K562 (cell line): ENCODE data around the gene FRMD4B. TPM values are rescaled to one million over a fixed set of nuclear protein-coding genes. Genes with fewer than 3 reads are reported as not detected.
A peak's percentile ranks its signal among the peaks of the same experiment; 100 is the strongest.

ENCODE experiments used
- ATAC-seq: fragments of 200-7000 bp; cut with Tn5 transposase; 3 replicates; pipeline ENCODE4 v1.9.1; 2020; ENCODE audit warnings: moderate library complexity
- BruUV-seq: library from RNA; stranded (reverse); fragments of 400-500 nt; replicated peaks from 2 replicates; lab custom pipeline; 2021; lab: Mats Ljungman, UMichigan
- CTCF ChIA-PET: fragments of 300-600 bp; formaldehyde crosslinking; extraction: SDS; loops from one replicate; lab custom pipeline; 2021; ENCODE audit warnings: low intra/inter-chr PET ratio; lab: Yijun Ruan, JAX
- POLR2A ChIA-PET: fragments of 300-600, 350-650 bp; sonication (Branson Sonifier 250); formaldehyde crosslinking; extraction: SDS; loops from one replicate; lab custom pipeline; 2021; ENCODE audit warnings: antibody characterized with exemption, inconsistent platforms; lab: Yijun Ruan, JAX
- DNase-seq, 4 experiments: peaks; one replicate each; pipeline versions ENCODE4 v3.0.0 to v3.0.0-alpha.2; 2011 to 2018; ENCODE audit warnings: low spot score in 3 of 4, mixed read lengths in 3 of 4; ENCODE audit errors: extremely low read depth in 1 of 4
- FAIRE-seq: peaks from 2 replicates; lab custom pipeline; 2011; peaks lifted over from hg19 to GRCh38; lab: Jason Lieb, UNC
- H2AFZ ChIP-seq: 2 replicates; pipeline ENCODE4 v1.6.0; 2011; ENCODE audit warnings: low read depth, low read length, control low read depth, inconsistent platforms
- H3K27ac ChIP-seq: fragments of 200-600 bp; 3 replicates; pipeline ENCODE4 v1.8.0; 2011; ENCODE audit warnings: low read depth, mild to moderate bottlenecking, control low read depth, inconsistent platforms, low read length, moderate library complexity, mixed read lengths; ENCODE audit errors: extremely low read depth
- H3K27me3 ChIP-seq, 2 experiments: fragments of 300-600 bp in 1 of 2; 2 replicates in 1 of 2; 3 replicates in 1 of 2; pipeline versions ENCODE4 v1.6.0 to v1.8.0; 2011; ENCODE audit warnings: inconsistent platforms in 2 of 2, low read length in 2 of 2, mild to moderate bottlenecking in 1 of 2, mixed read lengths in 1 of 2, moderate library complexity in 1 of 2; ENCODE audit not compliant: control insufficient read depth in 2 of 2, insufficient read depth in 2 of 2
- H3K36me3 ChIP-seq: fragments of 300-600 bp; 3 replicates; pipeline ENCODE4 v1.8.0; 2011; ENCODE audit warnings: mild to moderate bottlenecking, low read length, inconsistent platforms; ENCODE audit not compliant: control insufficient read depth, insufficient read depth
- H3K4me1 ChIP-seq, 2 experiments: fragments of 200-600 bp in 1 of 2; replicated peaks in 1 of 2; 2 replicates in 1 of 2; 3 replicates in 1 of 2; pipeline versions ENCODE4 v1.5.1 to v1.8.0; 2011; ENCODE audit warnings: inconsistent platforms in 2 of 2, low read length in 2 of 2, mild to moderate bottlenecking in 1 of 2, mixed read lengths in 1 of 2, moderate library complexity in 1 of 2; ENCODE audit not compliant: control insufficient read depth in 2 of 2, insufficient read depth in 2 of 2
- H3K4me2 ChIP-seq: 2 replicates; pipeline ENCODE4 v1.6.1; 2011; ENCODE audit warnings: low read length, control low read depth, inconsistent platforms, mixed read lengths; ENCODE audit not compliant: insufficient read depth
- H3K4me3 ChIP-seq: fragments of 200-600 bp; sonication (generic), shearing (Covaris generic); 2 replicates; pipeline ENCODE4 v1.5.1; 2016; ENCODE audit warnings: control low read depth, inconsistent platforms
- H3K79me2 ChIP-seq: fragments of 200-600 bp; 3 replicates; pipeline ENCODE4 v1.8.0; 2011; ENCODE audit warnings: low read length, inconsistent platforms; ENCODE audit not compliant: control insufficient read depth, insufficient read depth
- H3K9ac ChIP-seq, 2 experiments: 2 replicates each; pipeline versions ENCODE4 v1.6.0 to v1.6.1; 2011; ENCODE audit warnings: low read depth in 2 of 2, low read length in 2 of 2, control low read depth in 1 of 2, inconsistent platforms in 1 of 2, mild to moderate bottlenecking in 1 of 2, mixed read lengths in 1 of 2; ENCODE audit not compliant: insufficient read depth in 1 of 2
- H3K9me1 ChIP-seq: one replicate; pipeline ENCODE4 v1.6.0; 2011; ENCODE audit warnings: inconsistent platforms, mild to moderate bottlenecking, low read length, moderate library complexity; ENCODE audit not compliant: control insufficient read depth, insufficient read depth
- H3K9me3 ChIP-seq: replicated peaks from 2 replicates; pipeline ENCODE4 v1.5.1; 2011; ENCODE audit warnings: low read depth, low read length, inconsistent platforms; ENCODE audit not compliant: control insufficient read depth, insufficient read depth
- H4K20me1 ChIP-seq: replicated peaks from 2 replicates; pipeline ENCODE4 v1.6.1; 2011; ENCODE audit warnings: low read length, inconsistent platforms, mixed read lengths; ENCODE audit not compliant: control insufficient read depth, insufficient read depth
- FOXK2 ChIP-seq, 2 experiments: fragments of 450-650 bp; IDR thresholded peaks in 1 of 2; conservative IDR thresholded peaks in 1 of 2; 2 replicates each; pipeline ENCODE4 v1.6.1; 2016; ENCODE audit warnings: low read depth in 2 of 2, mild to moderate bottlenecking in 1 of 2
- NKRF ChIP-seq: fragments of 450-650 bp; IDR thresholded peaks from 2 replicates; pipeline ENCODE4 v1.6.1; 2016; ENCODE audit warnings: borderline replicate concordance
- PRDM10 ChIP-seq: fragments of 450-650 bp; IDR thresholded peaks from 2 replicates; pipeline ENCODE4 v1.6.1; 2018; ENCODE audit not compliant: partially characterized antibody
- RHOXF2B ChIP-seq: fragments of 250-450 bp; sonication (Bioruptor Pico); conservative IDR thresholded peaks from 2 replicates; pipeline ENCODE4 v1.5.1; 2021
- ZNF224 ChIP-seq: sonication (generic); formaldehyde crosslinking; IDR thresholded peaks from 2 replicates; pipeline ENCODE4 v1.8.0; 2022; ENCODE audit warnings: mild to moderate bottlenecking, missing genetic modification reagents
- WGBS: fragments of 100-300 bp; shearing (Covaris generic); methylation state at CpG from one replicate; pipeline ENCODE4 v1.1.6; 2016; ENCODE audit warnings: low coverage, mixed read lengths; ENCODE audit not compliant: insufficient coverage; ENCODE audit errors: missing lambda C conversion rate; 5-methylcytosine and 5-hydroxymethylcytosine counted together
- in situ Hi-C: fragments of 300-500 bp; cut with MboI; formaldehyde crosslinking; loops from 4 replicates; pipeline ENCODE4 v1.15.0; 2018; ENCODE audit warnings: inconsistent platforms, mixed read lengths
- intact Hi-C: fragments of 100-400 bp; cut with micrococcal nuclease; formaldehyde crosslinking; loops from 2 replicates; pipeline ENCODE4 v1.14.2; 2022
- polyA plus RNA-seq, 8 experiments: library from polyadenylated mRNA; depleted of rRNA in 4 of 8; stranded (reverse) in 5 of 8; unstranded in 3 of 8; fragments of >200 nt; fragmentation: Nextera tagmentation in 2 of 8; fragmentation: Illumina TruSeq in 1 of 8; extraction: Ambion mirVana in 2 of 8; extraction: Trizol in 1 of 8; gene quantifications; 2 replicates each; pipeline versions ENCODE4 v1.2.1 to v1.2.3, GENCODE V29; 2011 to 2014; ENCODE audit warnings: inconsistent platforms in 1 of 8, missing spikeins in 1 of 8
- total RNA-seq, 7 experiments: library from RNA; depleted of rRNA in 6 of 7; stranded (reverse); fragments of >200 nt in 6 of 7; fragmentation: Illumina TruSeq in 2 of 7; extraction: Trizol in 2 of 7; gene quantifications; 2 replicates each; pipeline versions ENCODE4 v1.2.1 to v1.2.3, GENCODE V29; 2011 to 2021; ENCODE audit warnings: low replicate concordance in 1 of 7

The FRMD4B gene
- total and polyA plus RNA-seq, 9 of the 15 experiments (the other 6 are each of a cell fraction or from before 2014, with no cell fraction given), result 0.03 to 0.09 (median 0.04) TPM; not detected in 3

DNA sequence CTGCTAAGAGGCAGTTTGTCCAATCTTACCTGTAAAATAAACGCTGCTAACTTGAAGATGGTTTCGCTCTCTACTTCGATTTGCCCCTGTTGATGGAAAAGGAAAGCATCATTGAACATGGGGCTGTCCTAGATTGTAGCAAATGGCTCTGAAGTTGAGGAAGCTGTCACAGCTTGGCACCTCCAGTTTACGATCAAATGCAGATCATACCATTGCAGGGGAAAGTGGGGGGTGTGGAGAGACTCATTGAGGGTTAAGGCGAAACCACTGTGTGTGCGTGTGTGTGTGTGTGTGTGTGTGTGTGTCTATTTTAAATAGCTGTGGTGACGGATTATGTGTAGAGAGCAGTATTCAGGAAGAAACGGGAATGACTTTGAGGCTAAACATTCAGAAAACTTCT is 135.9 kb downstream of the FRMD4B start:
- in situ Hi-C loops (no loop called here), intact Hi-C loops (no loop called here)
- Histone ChIP-seq H3K9me1 (no peaks in the 10 kb centered on the region), H3K9ac (no peak overlapping the region), H3K4me1 (no peaks in the 10 kb centered on the region), H3K27me3 (peaks cover 2 to 8% of the 10 kb centered on the region in 2 experiments; a peak in 4 of 5 replicates), H3K36me3 (no peaks in the 10 kb centered on the region), H3K9me3 (no peaks in the 10 kb centered on the region), H3K79me2 (no peaks in the 10 kb centered on the region), H4K20me1 (no peaks in the 10 kb centered on the region), H3K27ac (no peak overlapping the region), H2AFZ (no peak overlapping the region), H3K4me2 (no peak overlapping the region), H3K4me3 (no peak overlapping the region)
- FAIRE-seq (no peak), ATAC-seq (no peak), DNase-seq (peak in 2 of 4 experiments; percentile 1 to 5)
- TF ChIP-seq RHOXF2B (CRISPR knock-in tag), result no peak
- peak in 1 of 2 experiments; percentile 68; a peak in 1 of 4 replicates for TF ChIP-seq FOXK2 (conservative IDR thresholded peaks at IDR 0.05 in 1 of 2, IDR thresholded peaks at IDR 0.05 in 1 of 2; ENCODE audit: low read depth in 2 of 2)
- no peak for TF ChIP-seq ZNF224 (CRISPR knock-in tag)
- no peak for TF ChIP-seq NKRF
- peak; percentile 97 for TF ChIP-seq PRDM10
- 2% methylated on average over 6 of the region's 8 CpGs for WGBS
- POLR2A ChIA-PET, result no interaction called here
- CTCF ChIA-PET, result no interaction called here
- no TSS peak for BruUV-seq
